HG02678 (cell line): ENCODE results near the gene AOX1.
"Not testable (repeated sequence)": the region's sequence is repeated elsewhere in the genome, so short reads cannot be mapped to it uniquely, and the experiment has no call there.

ENCODE experiments used
- ATAC-seq: cut with Tn5 transposase; IDR thresholded peaks from one replicate; pipeline ENCODE4 v1.9.1; 2021; ENCODE audit warnings: mild to moderate bottlenecking, moderate library complexity; ENCODE audit not compliant: unreplicated experiment

Gene AOX1

DNA sequence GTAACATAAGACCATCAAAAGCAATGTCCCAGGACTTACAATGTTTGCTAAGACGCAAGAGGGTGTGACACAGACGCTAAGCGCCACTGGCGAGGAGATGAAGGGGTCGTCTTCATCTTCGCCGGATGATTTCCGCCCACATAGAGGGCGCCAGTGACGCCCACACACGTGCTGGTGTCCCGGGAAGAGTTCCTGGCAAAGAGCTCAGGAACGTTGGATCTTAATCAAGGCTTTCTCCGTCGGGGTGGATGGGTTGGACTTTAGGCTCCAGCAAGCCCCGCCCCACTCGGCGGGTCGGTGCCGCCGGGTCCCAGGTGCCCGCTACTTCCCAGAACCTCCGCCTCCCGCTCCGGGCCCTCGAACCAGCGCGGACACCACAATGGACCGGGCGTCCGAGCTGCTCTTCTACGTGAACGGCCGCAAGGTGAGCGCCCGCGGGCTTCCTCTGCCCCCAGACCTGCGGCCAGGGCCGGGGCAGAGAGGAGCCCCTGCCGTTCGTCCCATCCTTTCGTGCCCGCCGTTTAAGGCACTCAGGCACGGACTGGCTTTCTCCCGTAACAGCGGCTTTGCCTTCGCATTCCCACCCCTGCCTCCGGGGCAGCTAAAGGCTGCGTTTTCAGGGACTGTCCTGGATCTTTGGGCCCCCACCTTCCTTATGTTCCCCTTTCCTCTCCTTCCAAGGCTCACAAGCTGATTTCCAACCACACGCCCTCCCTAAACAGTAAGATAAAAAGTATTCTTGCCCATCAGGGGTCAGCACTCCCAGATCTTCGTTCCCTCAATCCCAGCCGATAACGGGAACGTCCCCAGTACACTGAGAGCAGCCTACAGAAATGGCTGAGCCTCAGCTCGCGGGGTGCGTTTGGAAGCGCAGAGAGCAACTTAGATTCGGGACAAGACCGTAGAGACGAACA, at the start of gene AOX1:
TSS of gene AOX1 (plus strand) at position 285 of the 914 bp plus-strand sequence. CDS start at position 380, 95 bp downstream.
- ATAC-seq = no peak

GRCh38 chr2:200538139-200538538, 47.7 kb upstream of the AOX1 start:
- no peak for ATAC-seq

GRCh38 chr2:200540793-200541192, 45.0 kb upstream of the AOX1 start:
- no peak for ATAC-seq

- ATAC-seq = not testable (repeated sequence)
These were observed 19.2 kb upstream of the AOX1 start for GRCh38 chr2:200566596-200566995.

- ATAC-seq = no peak
These were observed 17.9 kb upstream of the AOX1 start for GRCh38 chr2:200567932-200568331.

- no peak for ATAC-seq
These were observed 9.9 kb upstream of the AOX1 start for GRCh38 chr2:200575957-200576356.

DNA sequence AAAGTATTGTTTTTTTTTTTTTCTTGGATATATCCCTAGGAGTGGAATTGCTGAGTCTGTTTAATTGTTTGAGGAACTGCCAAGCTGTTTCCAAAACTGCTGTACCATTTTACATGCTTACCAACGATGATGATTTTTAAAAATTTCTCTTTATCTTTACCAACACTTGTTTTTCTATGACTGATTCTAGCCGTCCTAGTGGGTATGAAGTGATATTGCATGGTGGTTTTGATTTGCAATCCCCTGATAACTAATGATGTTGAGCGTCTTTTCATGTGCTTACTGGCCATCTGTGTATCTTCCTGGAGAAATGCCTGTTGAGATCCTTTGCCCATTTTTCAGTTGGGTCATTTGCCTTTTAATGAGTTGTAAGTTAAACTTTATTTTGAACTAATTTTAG, 8.8 kb upstream of the AOX1 start:
- ATAC-seq = no peak

DNA sequence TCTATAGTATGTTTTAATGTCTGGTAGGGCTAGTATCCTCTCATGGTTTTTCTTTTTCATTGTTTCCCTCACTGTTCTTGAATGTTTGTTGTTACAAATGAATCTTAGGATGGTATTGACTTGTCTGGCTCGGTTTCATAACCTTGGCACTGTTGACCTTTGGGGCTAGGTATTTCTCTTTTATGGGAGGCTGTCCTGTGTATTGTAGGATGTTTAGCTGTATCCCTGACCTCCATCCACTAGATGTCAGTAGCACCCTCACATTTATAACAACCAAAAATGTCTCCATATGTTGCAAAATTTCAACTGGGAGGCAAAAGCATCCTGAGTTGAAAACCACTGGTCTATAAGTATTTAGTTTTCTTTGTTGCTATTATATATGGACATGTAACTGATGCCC, 7.0 kb upstream of the AOX1 start:
- peak; percentile 51 for ATAC-seq

- ATAC-seq = peak; percentile 60
These were observed 1.2 kb upstream of the AOX1 start for GRCh38 chr2:200584639-200585038.

DNA sequence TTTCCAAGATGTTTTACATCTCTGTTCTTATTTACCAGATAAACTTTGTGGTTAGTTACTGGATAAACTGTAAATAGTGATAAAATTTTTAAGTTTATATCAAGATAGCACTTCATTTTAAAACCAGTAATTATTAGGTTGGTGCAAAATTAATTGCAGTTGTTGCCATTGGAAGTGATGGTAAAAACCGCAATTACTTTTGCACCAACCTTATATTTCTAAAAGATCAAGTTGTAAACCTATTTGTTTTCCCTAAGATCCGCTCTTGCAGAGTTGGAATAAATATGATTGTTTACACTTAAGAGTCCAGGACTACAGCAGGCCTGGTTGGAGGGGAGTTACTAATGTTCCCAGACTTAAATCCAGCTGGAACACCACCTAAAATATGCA, 479 bp upstream of the AOX1 start:
- no peak for ATAC-seq

GRCh38 chr2:200586644-200586975, 796 bp downstream of the AOX1 start:
- no peak for ATAC-seq

DNA sequence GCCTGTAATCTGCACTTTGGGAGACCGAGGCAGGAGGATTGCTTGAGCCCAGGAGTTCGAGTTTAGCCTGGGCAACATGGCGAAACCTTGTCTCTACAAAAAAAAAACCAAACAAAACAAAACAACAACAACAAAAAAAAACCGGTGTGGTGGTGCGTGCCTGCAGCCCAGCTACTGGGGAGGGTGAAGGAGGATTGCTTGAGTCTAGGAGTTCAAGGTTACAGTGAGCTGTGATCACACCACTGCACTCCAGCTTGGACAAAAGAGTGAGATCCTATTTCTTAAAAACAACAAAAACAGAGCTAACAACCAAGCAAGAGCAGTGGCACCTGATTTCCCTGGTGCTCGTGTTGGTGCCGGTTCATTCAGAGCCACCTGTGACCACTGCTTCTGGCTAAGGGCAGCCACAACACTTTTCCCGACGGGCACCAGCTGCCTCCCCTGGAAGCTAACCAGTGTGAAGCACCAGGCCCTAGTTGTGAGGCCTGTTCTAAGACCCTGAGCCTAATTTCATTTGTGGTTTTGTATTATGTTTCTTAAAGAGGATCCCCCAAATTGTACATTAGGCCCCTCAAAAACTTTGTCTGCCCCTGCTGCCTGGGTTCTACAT, 1.3 kb downstream of the AOX1 start:
- ATAC-seq = no peak

- no peak for ATAC-seq
These were observed 2.4 kb downstream of the AOX1 start for GRCh38 chr2:200588076-200588678.

- ATAC-seq = no peak
These were observed 4.3 kb downstream of the AOX1 start for GRCh38 chr2:200590090-200590489.

DNA sequence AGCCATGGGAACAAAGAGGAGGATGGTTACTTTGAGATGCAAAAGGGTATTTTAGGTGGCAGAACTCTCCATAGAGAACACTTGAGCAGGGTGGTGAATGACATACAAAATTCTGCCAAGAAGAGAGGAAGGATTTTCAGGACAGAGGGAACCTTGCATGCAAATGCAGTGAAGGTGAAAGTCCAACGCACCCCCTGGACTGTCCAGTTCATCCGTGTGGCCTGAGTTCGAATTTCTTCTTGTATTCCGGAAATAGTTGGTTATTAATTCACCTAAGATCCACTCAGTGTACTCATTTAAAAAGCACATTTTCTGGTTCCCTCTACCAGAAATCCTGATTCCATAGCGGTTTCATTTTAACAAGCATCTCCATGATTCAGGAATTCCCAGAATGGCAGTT, 5.5 kb downstream of the AOX1 start:
- no peak for ATAC-seq

GRCh38 chr2:200592406-200593075, 6.7 kb downstream of the AOX1 start:
- ATAC-seq = no peak

DNA sequence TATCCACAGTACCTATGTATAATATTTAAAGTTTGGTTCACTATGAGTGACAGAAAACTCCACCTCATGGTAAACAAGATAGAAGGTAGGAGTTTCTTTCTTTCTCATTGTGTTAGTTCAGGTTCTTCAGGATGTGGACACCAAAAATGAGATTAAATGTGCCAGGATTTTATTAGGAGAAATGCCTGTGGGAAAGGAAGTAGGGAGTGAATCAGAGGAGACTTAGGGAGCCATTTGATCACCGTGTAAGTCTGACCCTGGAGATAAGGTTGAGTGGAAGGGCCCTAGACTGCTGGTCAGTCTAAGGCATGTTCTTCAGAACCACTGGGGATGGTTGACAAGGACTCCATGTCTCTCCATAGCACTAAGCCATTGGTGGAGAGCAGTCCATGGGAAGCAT, 8.1 kb downstream of the AOX1 start:
- ATAC-seq = no peak

- ATAC-seq = no peak
These were observed 10.1 kb downstream of the AOX1 start for GRCh38 chr2:200595913-200596312.

- no peak for ATAC-seq
These were observed 11.2 kb downstream of the AOX1 start for GRCh38 chr2:200596774-200597570.

- ATAC-seq = no peak
These were observed 13.4 kb downstream of the AOX1 start for GRCh38 chr2:200599206-200599605.
